Transverse colon (tissue), 3 donors: Measurements from ENCODE around the gene ODF2L.

Source experiments
- CTCF ChIP-seq, 5 experiments: fragments of 200-600 bp in 3 of 5; fragments of 450-650 bp in 2 of 5; sonication (generic) in 3 of 5; IDR thresholded peaks; 1 replicate in 2 of 5; 2 replicates in 3 of 5; pipeline ENCODE4 v1.5.1; 2016 to 2017; ENCODE audit warnings: antibody characterized with exemption in 5 of 5, inconsistent platforms in 3 of 5, mild to moderate bottlenecking in 2 of 5, moderate library complexity in 1 of 5
- EP300 ChIP-seq: sonication (generic); formaldehyde crosslinking; IDR thresholded peaks from one replicate; pipeline ENCODE4 v1.6.1; 2017; ENCODE audit warnings: antibody characterized with exemption, low read depth
- POLR2A ChIP-seq: fragments of 450-650 bp; IDR thresholded peaks from one replicate; pipeline ENCODE4 v1.6.1; 2016; ENCODE audit warnings: antibody characterized with exemption, mild to moderate bottlenecking, moderate library complexity

- peak; percentile 75 for TF ChIP-seq POLR2A
- no peak for TF ChIP-seq CTCF (IDR thresholded peaks at IDR 0.05)
- TF ChIP-seq EP300: no peak
These were observed at the start of gene ODF2L for GRCh38 chr1:86395751-86396497.
